Liver (tissue), 3 donors: ENCODE data around the gene CYP39A1.

Source experiments
- GABPA ChIP-seq, 2 donors: IDR thresholded peaks in 1 of 2; conservative IDR thresholded peaks in 1 of 2; 2 replicates each; pipeline ENCODE4 v1.6.1; 2016; ENCODE audit warnings: antibody characterized with exemption in 2 of 2, mild to moderate bottlenecking in 1 of 2, moderate library complexity in 1 of 2
- HNF4A ChIP-seq, 2 donors: conservative IDR thresholded peaks; 2 replicates each; pipeline ENCODE4 v1.6.1; 2016; ENCODE audit warnings: antibody characterized with exemption in 2 of 2, mild to moderate bottlenecking in 2 of 2
- JUND ChIP-seq, 2 donors: IDR thresholded peaks; 2 replicates each; pipeline ENCODE4 v1.6.1; 2016; ENCODE audit warnings: antibody characterized with exemption in 2 of 2
- RAD21 ChIP-seq, 2 donors: IDR thresholded peaks; 2 replicates each; pipeline ENCODE4 v1.6.1; 2016; ENCODE audit warnings: antibody characterized with exemption in 2 of 2, mild to moderate bottlenecking in 2 of 2
- RXRA ChIP-seq, 2 donors: IDR thresholded peaks; 2 replicates each; pipeline ENCODE4 v1.6.1; 2017 to 2018; ENCODE audit warnings: antibody characterized with exemption in 2 of 2, mild to moderate bottlenecking in 1 of 2
- TAF1 ChIP-seq: conservative IDR thresholded peaks from 2 replicates; pipeline ENCODE4 v1.6.1; 2016; ENCODE audit warnings: antibody characterized with exemption, mild to moderate bottlenecking
- YY1 ChIP-seq: IDR thresholded peaks from 2 replicates; pipeline ENCODE4 v1.6.1; 2016; ENCODE audit warnings: antibody characterized with exemption, mild to moderate bottlenecking
- TF ChIP-seq, protein P1 (sequence below): IDR thresholded peaks from 2 replicates; pipeline ENCODE4 v1.6.1; 2016; ENCODE audit warnings: antibody characterized with exemption
- TF ChIP-seq, protein P2 (sequence below): fragments of 150-350 bp; IDR thresholded peaks from 2 replicates; pipeline ENCODE4 v1.5.1; 2017; ENCODE audit warnings: improper control_type of control experiment, low read depth, low read length; ENCODE audit not compliant: missing input control
- TF ChIP-seq, protein P3 (sequence below): IDR thresholded peaks from 2 replicates; pipeline ENCODE4 v1.6.1; 2016; ENCODE audit warnings: antibody characterized with exemption
- TF ChIP-seq, protein P4 (sequence below): IDR thresholded peaks from 2 replicates; pipeline ENCODE4 v1.6.1; 2016; ENCODE audit warnings: antibody characterized with exemption, mild to moderate bottlenecking
- TF ChIP-seq, protein P5 (sequence below): IDR thresholded peaks from 2 replicates; pipeline ENCODE4 v1.6.1; 2016; ENCODE audit warnings: antibody characterized with exemption
- donor health status: healthy.
- donor health status: healthy.

DNA sequence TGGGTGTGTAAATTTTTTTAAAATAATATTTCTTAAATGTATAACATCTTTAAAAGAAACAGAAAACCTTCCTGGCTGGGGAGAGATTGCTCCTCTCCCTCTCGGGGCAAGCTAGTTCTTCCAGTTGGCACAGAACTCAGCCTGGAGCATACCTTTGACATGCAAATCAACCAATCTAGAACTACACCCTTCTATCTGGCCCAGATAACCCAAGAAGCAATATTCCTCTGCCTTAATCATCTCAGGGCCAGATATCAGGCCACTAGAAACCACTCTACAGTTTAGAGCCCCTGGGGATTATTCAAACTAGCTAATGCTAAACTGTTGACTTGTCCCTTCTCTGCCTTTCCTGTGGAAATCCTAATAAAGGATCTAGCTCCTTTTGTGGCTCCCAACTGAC, 33.9 kb downstream of the CYP39A1 start:
- TF ChIP-seq YY1 (no peak), HNF4A (conservative IDR thresholded peaks at IDR 0.05) (no peak), TAF1 (no peak), GABPA (IDR thresholded peaks at IDR 0.05 in 1 of 2, conservative IDR thresholded peaks at IDR 0.05 in 1 of 2) (no peak), RXRA (IDR thresholded peaks at IDR 0.05) (no peak), RAD21 (IDR thresholded peaks at IDR 0.05) (no peak), JUND (IDR thresholded peaks at IDR 0.05) (no peak)
- TF ChIP-seq, protein P1, sequence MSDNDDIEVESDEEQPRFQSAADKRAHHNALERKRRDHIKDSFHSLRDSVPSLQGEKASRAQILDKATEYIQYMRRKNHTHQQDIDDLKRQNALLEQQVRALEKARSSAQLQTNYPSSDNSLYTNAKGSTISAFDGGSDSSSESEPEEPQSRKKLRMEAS: no peak
- TF ChIP-seq, protein P2, sequence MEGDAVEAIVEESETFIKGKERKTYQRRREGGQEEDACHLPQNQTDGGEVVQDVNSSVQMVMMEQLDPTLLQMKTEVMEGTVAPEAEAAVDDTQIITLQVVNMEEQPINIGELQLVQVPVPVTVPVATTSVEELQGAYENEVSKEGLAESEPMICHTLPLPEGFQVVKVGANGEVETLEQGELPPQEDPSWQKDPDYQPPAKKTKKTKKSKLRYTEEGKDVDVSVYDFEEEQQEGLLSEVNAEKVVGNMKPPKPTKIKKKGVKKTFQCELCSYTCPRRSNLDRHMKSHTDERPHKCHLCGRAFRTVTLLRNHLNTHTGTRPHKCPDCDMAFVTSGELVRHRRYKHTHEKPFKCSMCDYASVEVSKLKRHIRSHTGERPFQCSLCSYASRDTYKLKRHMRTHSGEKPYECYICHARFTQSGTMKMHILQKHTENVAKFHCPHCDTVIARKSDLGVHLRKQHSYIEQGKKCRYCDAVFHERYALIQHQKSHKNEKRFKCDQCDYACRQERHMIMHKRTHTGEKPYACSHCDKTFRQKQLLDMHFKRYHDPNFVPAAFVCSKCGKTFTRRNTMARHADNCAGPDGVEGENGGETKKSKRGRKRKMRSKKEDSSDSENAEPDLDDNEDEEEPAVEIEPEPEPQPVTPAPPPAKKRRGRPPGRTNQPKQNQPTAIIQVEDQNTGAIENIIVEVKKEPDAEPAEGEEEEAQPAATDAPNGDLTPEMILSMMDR: no peak
- TF ChIP-seq, protein P3, sequence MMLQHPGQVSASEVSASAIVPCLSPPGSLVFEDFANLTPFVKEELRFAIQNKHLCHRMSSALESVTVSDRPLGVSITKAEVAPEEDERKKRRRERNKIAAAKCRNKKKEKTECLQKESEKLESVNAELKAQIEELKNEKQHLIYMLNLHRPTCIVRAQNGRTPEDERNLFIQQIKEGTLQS: no peak
- TF ChIP-seq, protein P4, sequence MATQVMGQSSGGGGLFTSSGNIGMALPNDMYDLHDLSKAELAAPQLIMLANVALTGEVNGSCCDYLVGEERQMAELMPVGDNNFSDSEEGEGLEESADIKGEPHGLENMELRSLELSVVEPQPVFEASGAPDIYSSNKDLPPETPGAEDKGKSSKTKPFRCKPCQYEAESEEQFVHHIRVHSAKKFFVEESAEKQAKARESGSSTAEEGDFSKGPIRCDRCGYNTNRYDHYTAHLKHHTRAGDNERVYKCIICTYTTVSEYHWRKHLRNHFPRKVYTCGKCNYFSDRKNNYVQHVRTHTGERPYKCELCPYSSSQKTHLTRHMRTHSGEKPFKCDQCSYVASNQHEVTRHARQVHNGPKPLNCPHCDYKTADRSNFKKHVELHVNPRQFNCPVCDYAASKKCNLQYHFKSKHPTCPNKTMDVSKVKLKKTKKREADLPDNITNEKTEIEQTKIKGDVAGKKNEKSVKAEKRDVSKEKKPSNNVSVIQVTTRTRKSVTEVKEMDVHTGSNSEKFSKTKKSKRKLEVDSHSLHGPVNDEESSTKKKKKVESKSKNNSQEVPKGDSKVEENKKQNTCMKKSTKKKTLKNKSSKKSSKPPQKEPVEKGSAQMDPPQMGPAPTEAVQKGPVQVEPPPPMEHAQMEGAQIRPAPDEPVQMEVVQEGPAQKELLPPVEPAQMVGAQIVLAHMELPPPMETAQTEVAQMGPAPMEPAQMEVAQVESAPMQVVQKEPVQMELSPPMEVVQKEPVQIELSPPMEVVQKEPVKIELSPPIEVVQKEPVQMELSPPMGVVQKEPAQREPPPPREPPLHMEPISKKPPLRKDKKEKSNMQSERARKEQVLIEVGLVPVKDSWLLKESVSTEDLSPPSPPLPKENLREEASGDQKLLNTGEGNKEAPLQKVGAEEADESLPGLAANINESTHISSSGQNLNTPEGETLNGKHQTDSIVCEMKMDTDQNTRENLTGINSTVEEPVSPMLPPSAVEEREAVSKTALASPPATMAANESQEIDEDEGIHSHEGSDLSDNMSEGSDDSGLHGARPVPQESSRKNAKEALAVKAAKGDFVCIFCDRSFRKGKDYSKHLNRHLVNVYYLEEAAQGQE: no peak
- TF ChIP-seq, protein P5, sequence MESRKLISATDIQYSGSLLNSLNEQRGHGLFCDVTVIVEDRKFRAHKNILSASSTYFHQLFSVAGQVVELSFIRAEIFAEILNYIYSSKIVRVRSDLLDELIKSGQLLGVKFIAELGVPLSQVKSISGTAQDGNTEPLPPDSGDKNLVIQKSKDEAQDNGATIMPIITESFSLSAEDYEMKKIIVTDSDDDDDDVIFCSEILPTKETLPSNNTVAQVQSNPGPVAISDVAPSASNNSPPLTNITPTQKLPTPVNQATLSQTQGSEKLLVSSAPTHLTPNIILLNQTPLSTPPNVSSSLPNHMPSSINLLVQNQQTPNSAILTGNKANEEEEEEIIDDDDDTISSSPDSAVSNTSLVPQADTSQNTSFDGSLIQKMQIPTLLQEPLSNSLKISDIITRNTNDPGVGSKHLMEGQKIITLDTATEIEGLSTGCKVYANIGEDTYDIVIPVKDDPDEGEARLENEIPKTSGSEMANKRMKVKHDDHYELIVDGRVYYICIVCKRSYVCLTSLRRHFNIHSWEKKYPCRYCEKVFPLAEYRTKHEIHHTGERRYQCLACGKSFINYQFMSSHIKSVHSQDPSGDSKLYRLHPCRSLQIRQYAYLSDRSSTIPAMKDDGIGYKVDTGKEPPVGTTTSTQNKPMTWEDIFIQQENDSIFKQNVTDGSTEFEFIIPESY: no peak
